HepG2 (cell line): ENCODE results near the gene PEX13. TPM values are rescaled to one million over a fixed set of nuclear protein-coding genes. Genes with fewer than 3 reads are reported as not detected.

Experiments used
- DPF2 ChIP-seq: sonication (generic); formaldehyde crosslinking; IDR thresholded peaks from 2 replicates; pipeline ENCODE4 v1.4.0; 2020; ENCODE audit warnings: mild to moderate bottlenecking, low read depth, missing genetic modification reagents, borderline replicate concordance
- FLYWCH1 ChIP-seq: sonication (generic); formaldehyde crosslinking; IDR thresholded peaks from 2 replicates; pipeline ENCODE4 v1.8.1; 2023; ENCODE audit warnings: mild to moderate bottlenecking, missing genetic modification reagents
- HDAC6 ChIP-seq: fragments of 200-600 bp; sonication (generic); IDR thresholded peaks from 2 replicates; pipeline ENCODE4 v1.7.0; 2017; ENCODE audit warnings: mild to moderate bottlenecking, antibody characterized with exemption, low read length, low read depth
- HMGXB4 ChIP-seq, 2 experiments: sonication (generic) in 1 of 2; formaldehyde crosslinking in 1 of 2; IDR thresholded peaks; 2 replicates each; pipeline versions ENCODE4 v1.4.0 to v1.6.1; 2018 to 2020; ENCODE audit warnings: missing genetic modification reagents in 2 of 2, borderline replicate concordance in 1 of 2, low read depth in 1 of 2, mild to moderate bottlenecking in 1 of 2, missing biosample characterization in 1 of 2
- KLF6 ChIP-seq: IDR thresholded peaks from 2 replicates; pipeline ENCODE4 v1.8.0; 2016; ENCODE audit warnings: missing biosample characterization, missing genetic modification reagents
- NFKB2 ChIP-seq: sonication (generic); formaldehyde crosslinking; IDR thresholded peaks from 2 replicates; pipeline ENCODE4 v1.4.0; 2020; ENCODE audit warnings: missing genetic modification reagents, borderline replicate concordance
- NR2F1 ChIP-seq, 2 experiments: fragments of 450-650 bp in 1 of 2; formaldehyde crosslinking in 1 of 2; IDR thresholded peaks; 2 replicates each; pipeline versions ENCODE4 v1.5.0 to v1.6.1; 2016 to 2020; ENCODE audit warnings: mild to moderate bottlenecking in 1 of 2, missing compliant biosample characterization in 1 of 2, missing genetic modification reagents in 1 of 2, moderate library complexity in 1 of 2
- REL ChIP-seq: sonication (generic); formaldehyde crosslinking; conservative IDR thresholded peaks from 2 replicates; pipeline ENCODE4 v1.8.0; 2022; ENCODE audit warnings: mild to moderate bottlenecking, missing genetic modification reagents, moderate library complexity
- RNF219 ChIP-seq: sonication (generic); formaldehyde crosslinking; IDR thresholded peaks from 2 replicates; pipeline ENCODE4 v1.5.0; 2020; ENCODE audit warnings: mild to moderate bottlenecking, missing genetic modification reagents
- ZNF232 ChIP-seq: sonication (generic); formaldehyde crosslinking; IDR thresholded peaks from 2 replicates; pipeline ENCODE4 v1.4.0; 2020; ENCODE audit warnings: missing genetic modification reagents, borderline replicate concordance
- ZNF280B ChIP-seq: sonication (generic); formaldehyde crosslinking; IDR thresholded peaks from 2 replicates; pipeline ENCODE4 v1.5.0; 2020; ENCODE audit warnings: missing genetic modification reagents, mild to moderate bottlenecking, borderline replicate concordance
- ZNF496 ChIP-seq: sonication (generic); formaldehyde crosslinking; IDR thresholded peaks from 2 replicates; pipeline ENCODE4 v1.8.1; 2023; ENCODE audit warnings: mild to moderate bottlenecking, moderate library complexity, missing genetic modification reagents; ENCODE audit not compliant: insufficient replicate concordance
- ZNF512 ChIP-seq: sonication (generic); formaldehyde crosslinking; IDR thresholded peaks from 2 replicates; pipeline ENCODE4 v1.4.0; 2020; ENCODE audit warnings: mild to moderate bottlenecking, missing genetic modification reagents
- ZNF816 ChIP-seq: sonication (generic); formaldehyde crosslinking; IDR thresholded peaks from 2 replicates; pipeline ENCODE4 v1.8.0; 2022; ENCODE audit warnings: missing genetic modification reagents, mild to moderate bottlenecking, borderline replicate concordance
- ZNF879 ChIP-seq: sonication (generic); formaldehyde crosslinking; IDR thresholded peaks from 2 replicates; pipeline ENCODE4 v1.8.1; 2023; ENCODE audit warnings: missing genetic modification reagents
- polyA plus RNA-seq, 8 experiments: library from polyadenylated mRNA; depleted of rRNA in 3 of 8; stranded (reverse) in 7 of 8; unstranded in 1 of 8; fragments of >200 nt; fragmentation: Illumina TruSeq in 4 of 8; extraction: Trizol in 4 of 8; gene quantifications; 2 replicates each; pipeline versions ENCODE4 v1.2.1 to v1.2.3, GENCODE V29; 2011 to 2016; ENCODE audit warnings: low read depth in 4 of 8, missing spikeins in 1 of 8, mixed read lengths in 1 of 8; ENCODE audit not compliant: insufficient read depth in 1 of 8
- total RNA-seq, 5 experiments: library from RNA; depleted of rRNA; stranded (reverse); fragments of >200 nt; fragmentation: Illumina TruSeq; extraction: Trizol; gene quantifications; 2 replicates each; pipeline ENCODE4 v1.2.3, GENCODE V29; 2016; ENCODE audit warnings: low read depth in 1 of 5

PEX13 gene
- total and polyA plus RNA-seq, 2 of the 13 experiments (the other 11 are each of a cell fraction or from before 2014, with no cell fraction given): 47.9 to 75.9 TPM

GRCh38 chr2:61017556-61018317 is at the start of gene PEX13, which contains the start of gene PUS10 (continued):
- no peak for TF ChIP-seq HDAC6
- no peak; the same call in 1 of the 2 replicates for TF ChIP-seq RNF219
- peak; percentile 84 to 85 for TF ChIP-seq NR2F1 (CRISPR knock-in tag; IDR thresholded peaks at IDR 0.05)
- TF ChIP-seq ZNF232 (CRISPR knock-in tag): peak; percentile 90
- TF ChIP-seq ZNF496 (CRISPR knock-in tag): no peak
- peak; percentile 90 for TF ChIP-seq ZNF816
- no peak for TF ChIP-seq ZNF879 (CRISPR knock-in tag)
- TF ChIP-seq REL (CRISPR knock-in tag): no peak
- peak; percentile 90 for TF ChIP-seq ZNF280B (CRISPR knock-in tag)
- peak; percentile 87 to 88; a peak in 3 of 4 replicates for TF ChIP-seq HMGXB4 (CRISPR knock-in tag; IDR thresholded peaks at IDR 0.05; ENCODE audit: borderline replicate concordance in 1 of 2, low read depth in 1 of 2)
- peak; percentile 35; the same call in 1 of the 2 replicates for TF ChIP-seq KLF6 (CRISPR knock-in tag)
- peak; percentile 65; the same call in 1 of the 2 replicates for TF ChIP-seq NFKB2
- peak; percentile 94 for TF ChIP-seq DPF2
- no peak for TF ChIP-seq FLYWCH1 (CRISPR knock-in tag)
- no peak; the same call in 1 of the 2 replicates for TF ChIP-seq ZNF512 (CRISPR knock-in tag)
